ENCODE data around the gene CACNA1C. TPM values are rescaled to one million over a fixed set of nuclear protein-coding genes. Genes with fewer than 3 reads are reported as not detected.

The CACNA1C gene
- total RNA-seq, 2 donors from 2014 or later = 70.0 to 127 TPM

DNA sequence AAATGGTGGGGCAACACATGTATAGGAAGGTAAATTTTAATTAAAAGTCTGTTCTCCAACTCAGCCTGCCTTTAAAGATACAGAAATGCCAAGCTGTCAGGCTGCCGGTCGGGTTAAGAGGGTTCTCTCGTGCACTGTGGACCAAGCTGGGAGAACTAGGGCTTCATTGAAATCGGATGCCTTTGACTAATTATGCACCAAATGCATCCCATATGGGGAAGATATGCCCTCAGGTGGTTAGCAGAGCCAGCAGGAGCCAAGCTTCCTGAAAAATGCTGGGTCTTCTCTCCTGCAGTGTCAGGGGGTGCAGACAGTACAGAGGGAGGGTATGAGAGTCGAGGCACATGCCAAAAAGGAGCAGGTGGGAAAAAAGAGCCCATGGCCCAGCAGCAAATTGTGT is 236.1 kb downstream of the CACNA1C start:
- Histone ChIP-seq H3K27ac (peak overlapping the region; percentile 60 to 62), H3K4me1 (ENCODE audit: control insufficient read depth in 1 of 2, low read depth in 2 of 2) (peaks cover 35 to 99% of the 10 kb centered on the region in 2 donors), H3K9me3 (no peaks in the 10 kb centered on the region), H3K36me3 (no peaks in the 10 kb centered on the region), H3K27me3 (replicated peaks; ENCODE audit: insufficient read depth) (no peaks in the 10 kb centered on the region), H3K4me3 (no peak overlapping the region)
- DNase-seq (ENCODE audit: low spot score) (no peak), ATAC-seq (ENCODE audit: insufficient number of reproducible peaks, low FRiP score, low read depth) (no peak)
- TF ChIP-seq, protein P1, sequence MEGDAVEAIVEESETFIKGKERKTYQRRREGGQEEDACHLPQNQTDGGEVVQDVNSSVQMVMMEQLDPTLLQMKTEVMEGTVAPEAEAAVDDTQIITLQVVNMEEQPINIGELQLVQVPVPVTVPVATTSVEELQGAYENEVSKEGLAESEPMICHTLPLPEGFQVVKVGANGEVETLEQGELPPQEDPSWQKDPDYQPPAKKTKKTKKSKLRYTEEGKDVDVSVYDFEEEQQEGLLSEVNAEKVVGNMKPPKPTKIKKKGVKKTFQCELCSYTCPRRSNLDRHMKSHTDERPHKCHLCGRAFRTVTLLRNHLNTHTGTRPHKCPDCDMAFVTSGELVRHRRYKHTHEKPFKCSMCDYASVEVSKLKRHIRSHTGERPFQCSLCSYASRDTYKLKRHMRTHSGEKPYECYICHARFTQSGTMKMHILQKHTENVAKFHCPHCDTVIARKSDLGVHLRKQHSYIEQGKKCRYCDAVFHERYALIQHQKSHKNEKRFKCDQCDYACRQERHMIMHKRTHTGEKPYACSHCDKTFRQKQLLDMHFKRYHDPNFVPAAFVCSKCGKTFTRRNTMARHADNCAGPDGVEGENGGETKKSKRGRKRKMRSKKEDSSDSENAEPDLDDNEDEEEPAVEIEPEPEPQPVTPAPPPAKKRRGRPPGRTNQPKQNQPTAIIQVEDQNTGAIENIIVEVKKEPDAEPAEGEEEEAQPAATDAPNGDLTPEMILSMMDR (IDR thresholded peaks at IDR 0.05) = no peak

DNA sequence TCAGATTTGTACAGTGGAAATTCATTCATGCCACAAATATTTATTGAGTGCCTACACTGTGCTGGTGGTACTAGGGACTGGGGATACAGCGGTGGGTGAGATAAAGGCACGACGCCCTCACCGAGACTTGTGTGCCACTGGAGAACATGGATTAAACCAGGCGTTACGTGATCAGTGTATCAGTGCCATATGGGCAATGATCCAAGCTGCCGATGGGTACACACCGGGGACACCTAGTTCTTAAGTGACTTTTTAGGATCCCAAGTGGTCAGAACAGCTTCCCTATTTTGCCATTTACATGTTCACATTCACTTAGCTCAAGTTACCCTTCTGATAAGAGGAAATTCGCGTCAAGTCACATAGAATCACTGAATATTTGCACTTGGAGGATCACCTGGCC is 236.7 kb downstream of the CACNA1C start:
- TF ChIP-seq, protein P1 (IDR thresholded peaks at IDR 0.05) = no peak
- Histone ChIP-seq H3K27me3 (replicated peaks; ENCODE audit: insufficient read depth) (no peaks in the 10 kb centered on the region), H3K4me1 (ENCODE audit: control insufficient read depth in 1 of 2, low read depth in 2 of 2) (peaks cover 33 to 99% of the 10 kb centered on the region in 2 donors), H3K4me3 (no peak overlapping the region), H3K36me3 (no peaks in the 10 kb centered on the region), H3K27ac (peak overlapping the region in 1 of 2 donors; percentile 60), H3K9me3 (no peaks in the 10 kb centered on the region)
- ATAC-seq (ENCODE audit: insufficient number of reproducible peaks, low FRiP score, low read depth) = no peak
- DNase-seq (ENCODE audit: low spot score) = no peak

DNA sequence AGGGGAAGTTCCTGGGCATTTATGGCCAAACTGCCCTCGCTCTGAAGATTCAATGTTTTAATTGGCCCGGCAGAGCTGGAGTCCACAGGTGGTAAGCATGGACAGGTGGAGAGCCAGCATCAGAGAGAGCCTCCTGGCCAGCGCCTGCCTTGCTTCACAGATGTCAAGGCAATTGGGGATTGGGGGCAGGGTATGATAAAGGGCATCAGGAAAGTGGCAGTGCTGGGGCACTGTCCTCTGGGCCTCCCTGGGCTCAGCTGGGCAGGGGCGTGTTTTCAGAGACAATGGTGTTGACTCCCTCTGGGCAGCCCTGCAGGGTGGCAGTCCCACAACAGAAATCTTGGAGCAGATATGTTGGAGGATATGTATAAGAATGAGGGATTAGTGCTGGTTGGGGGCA is 237.3 kb downstream of the CACNA1C start:
- no peaks in the 10 kb centered on the region for H3K9me3 ChIP-seq
- ATAC-seq (ENCODE audit: insufficient number of reproducible peaks, low FRiP score, low read depth) (no peak), DNase-seq (ENCODE audit: low spot score) (no peak)
- H3K36me3 ChIP-seq = no peaks in the 10 kb centered on the region
- no peak overlapping the region for H3K4me3 ChIP-seq
- TF ChIP-seq, protein P1 (IDR thresholded peaks at IDR 0.05) = no peak
- peaks cover 30 to 99% of the 10 kb centered on the region in 2 donors for H3K4me1 ChIP-seq (ENCODE audit: control insufficient read depth in 1 of 2, low read depth in 2 of 2)
- peak overlapping the region in 1 of 2 donors; percentile 13 for H3K27ac ChIP-seq
- no peaks in the 10 kb centered on the region for H3K27me3 ChIP-seq (replicated peaks; ENCODE audit: insufficient read depth)

DNA sequence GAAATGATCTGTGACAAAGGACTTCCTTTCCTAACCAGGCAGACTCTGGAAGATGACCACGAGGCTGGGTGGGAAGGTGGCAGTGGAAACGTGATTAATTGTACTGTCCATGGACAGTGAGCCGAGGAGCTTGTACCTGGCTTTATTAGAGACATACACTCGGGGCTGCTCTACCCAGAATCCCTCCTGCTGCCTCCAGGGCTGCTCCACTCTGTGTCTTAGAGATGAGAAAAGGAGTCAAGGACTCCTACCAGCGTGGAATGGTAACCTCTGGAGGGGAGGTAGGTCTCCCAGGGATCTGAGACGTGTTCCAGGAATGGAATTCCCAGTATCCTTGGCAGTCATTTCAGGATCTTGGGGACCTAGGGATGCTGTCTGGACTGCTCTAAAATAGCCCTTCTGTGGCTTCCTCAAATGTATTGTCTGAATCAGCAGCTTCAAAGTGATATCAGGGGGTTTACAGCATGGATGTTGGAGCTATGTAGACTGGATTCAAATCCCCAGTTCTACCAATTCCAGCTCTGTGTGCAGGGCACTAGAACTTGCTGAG is 237.8 kb downstream of the CACNA1C start:
- ATAC-seq (ENCODE audit: insufficient number of reproducible peaks, low FRiP score, low read depth) (no peak), DNase-seq (ENCODE audit: low spot score) (no peak)
- Histone ChIP-seq H3K4me3 (no peak overlapping the region), H3K4me1 (ENCODE audit: control insufficient read depth in 1 of 2, low read depth in 2 of 2) (peaks cover 29 to 99% of the 10 kb centered on the region in 2 donors), H3K27ac (peak overlapping the region; percentile 2 to 13), H3K9me3 (no peaks in the 10 kb centered on the region), H3K27me3 (replicated peaks; ENCODE audit: insufficient read depth) (no peaks in the 10 kb centered on the region), H3K36me3 (no peaks in the 10 kb centered on the region)
- TF ChIP-seq, protein P1 (IDR thresholded peaks at IDR 0.05) = no peak

DNA sequence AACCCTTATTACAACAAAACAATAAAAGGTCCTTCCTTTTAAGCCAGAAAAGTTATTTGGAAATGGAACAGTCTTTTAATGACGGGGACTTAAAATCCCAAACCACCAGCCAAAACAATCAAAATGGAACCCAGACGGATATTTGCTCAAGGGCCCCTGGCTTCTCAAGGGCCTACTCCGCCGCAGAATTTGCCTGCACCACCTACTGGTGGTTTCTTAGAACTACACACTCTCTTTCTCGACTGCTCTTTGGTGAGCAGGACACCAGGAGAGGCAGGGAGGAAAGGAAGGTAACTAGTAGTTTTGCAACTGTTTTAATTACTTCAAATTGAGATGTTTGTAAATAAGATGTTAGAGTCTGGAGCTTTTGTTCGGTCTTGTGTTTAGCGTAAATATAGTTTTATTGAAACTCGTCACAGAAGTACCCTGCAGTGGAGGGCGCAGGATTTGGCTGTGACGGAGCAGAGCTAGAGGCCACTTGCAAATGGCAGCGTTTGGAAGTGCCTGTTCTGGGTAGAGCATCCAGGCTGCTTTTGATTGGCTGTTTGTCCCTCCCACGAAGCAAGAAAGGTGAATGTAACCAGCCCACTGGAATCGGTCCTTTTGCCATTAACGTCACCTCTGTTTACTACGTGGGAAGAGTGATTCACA is 238.5 kb downstream of the CACNA1C start:
- H3K27ac ChIP-seq = peak overlapping the region in 1 of 2 donors; percentile 2
- no peaks in the 10 kb centered on the region for H3K9me3 ChIP-seq
- TF ChIP-seq, protein P1 (IDR thresholded peaks at IDR 0.05) = peak; percentile 64
- no peak for ATAC-seq (ENCODE audit: insufficient number of reproducible peaks, low FRiP score, low read depth)
- no peak for DNase-seq (ENCODE audit: low spot score)
- no peak overlapping the region for H3K4me3 ChIP-seq
- no peaks in the 10 kb centered on the region for H3K27me3 ChIP-seq (replicated peaks; ENCODE audit: insufficient read depth)
- peaks cover 22 to 99% of the 10 kb centered on the region in 2 donors for H3K4me1 ChIP-seq (ENCODE audit: control insufficient read depth in 1 of 2, low read depth in 2 of 2)
- H3K36me3 ChIP-seq = no peaks in the 10 kb centered on the region

All from thoracic aorta (tissue), 2 donors.